Tibial nerve (tissue), 4 donors: Measurements from ENCODE around the gene TMEM17.

Experiments used
- CTCF ChIP-seq, 5 experiments: fragments of 200-600 bp in 3 of 5; fragments of 450-650 bp in 2 of 5; sonication (generic) in 3 of 5; IDR thresholded peaks; one replicate each; pipeline ENCODE4 v1.5.1; 2016 to 2019; ENCODE audit warnings: antibody characterized with exemption in 5 of 5, mild to moderate bottlenecking in 3 of 5, moderate library complexity in 2 of 5
- EP300 ChIP-seq, 2 donors: sonication (generic); formaldehyde crosslinking; IDR thresholded peaks; one replicate each; pipeline ENCODE4 v1.6.1; 2017; ENCODE audit warnings: antibody characterized with exemption in 2 of 2, mild to moderate bottlenecking in 1 of 2
- POLR2A ChIP-seq, 2 donors: fragments of 450-650 bp; IDR thresholded peaks; one replicate each; pipeline ENCODE4 v1.6.1; 2017; ENCODE audit warnings: antibody characterized with exemption in 2 of 2, mild to moderate bottlenecking in 2 of 2, moderate library complexity in 2 of 2

DNA sequence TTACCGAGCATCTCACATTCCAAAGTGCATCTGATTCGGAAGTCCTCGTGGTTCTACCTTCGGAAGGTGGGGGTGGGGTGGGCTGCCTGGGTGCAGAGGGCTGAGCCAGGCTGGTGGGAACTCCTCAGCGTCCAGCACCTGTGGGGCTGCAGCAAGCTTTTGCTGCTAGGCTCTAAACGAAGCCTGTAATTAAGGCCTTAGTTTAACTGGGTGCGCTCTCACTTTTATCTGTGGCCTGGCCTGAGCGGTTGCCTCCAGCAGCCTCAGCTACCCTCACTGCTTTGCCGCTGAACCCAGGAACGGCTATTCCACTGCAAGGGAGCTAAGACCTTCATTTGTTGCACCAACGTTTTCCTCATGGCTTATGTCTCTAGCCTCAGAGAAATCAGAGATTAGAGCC is 48.4 kb downstream of the TMEM17 start:
- TF ChIP-seq EP300 (IDR thresholded peaks at IDR 0.05): no peak
- no peak for TF ChIP-seq CTCF (IDR thresholded peaks at IDR 0.05)
- TF ChIP-seq POLR2A (IDR thresholded peaks at IDR 0.05): no peak
